Activated naive CD8-positive, alpha-beta T cell treated with anti-CD3 and anti-CD28 coated beads for 36 hours (primary cell): ENCODE results near the gene GJB2. TPM values are rescaled to one million over a fixed set of nuclear protein-coding genes. Genes with fewer than 3 reads are reported as not detected.
A peak's percentile ranks its signal among the peaks of the same experiment; 100 is the strongest.

Experiments used
- DNase-seq: peaks from one replicate; pipeline ENCODE4 v3.0.0; 2021
- H3K27ac Mint-ChIP-seq: one replicate; pipeline ENCODE4 v1.8.0; 2022; ENCODE audit warnings: mild to moderate bottlenecking, moderate library complexity, mixed read lengths
- H3K27me3 Mint-ChIP-seq: one replicate; pipeline ENCODE4 v1.8.0; 2022; ENCODE audit warnings: mild to moderate bottlenecking, mixed read lengths
- H3K36me3 Mint-ChIP-seq: one replicate; pipeline ENCODE4 v1.8.0; 2021; ENCODE audit warnings: mild to moderate bottlenecking, mixed read lengths
- H3K4me1 Mint-ChIP-seq: one replicate; pipeline ENCODE4 v1.8.0; 2021; ENCODE audit warnings: mixed read lengths
- H3K4me3 Mint-ChIP-seq: one replicate; pipeline ENCODE4 v1.8.0; 2022; ENCODE audit warnings: mild to moderate bottlenecking, moderate library complexity, mixed read lengths
- H3K9me3 Mint-ChIP-seq: one replicate; pipeline ENCODE4 v1.8.0; 2022; ENCODE audit warnings: mixed read lengths
- total RNA-seq, 2 experiments: library from RNA; stranded (reverse); gene quantifications; one replicate each; pipeline ENCODE4 v1.2.3, GENCODE V29; 2021

The GJB2 gene
- total RNA-seq, 2 experiments from 2014 or later: 1.8 to 2.1 TPM

DNA sequence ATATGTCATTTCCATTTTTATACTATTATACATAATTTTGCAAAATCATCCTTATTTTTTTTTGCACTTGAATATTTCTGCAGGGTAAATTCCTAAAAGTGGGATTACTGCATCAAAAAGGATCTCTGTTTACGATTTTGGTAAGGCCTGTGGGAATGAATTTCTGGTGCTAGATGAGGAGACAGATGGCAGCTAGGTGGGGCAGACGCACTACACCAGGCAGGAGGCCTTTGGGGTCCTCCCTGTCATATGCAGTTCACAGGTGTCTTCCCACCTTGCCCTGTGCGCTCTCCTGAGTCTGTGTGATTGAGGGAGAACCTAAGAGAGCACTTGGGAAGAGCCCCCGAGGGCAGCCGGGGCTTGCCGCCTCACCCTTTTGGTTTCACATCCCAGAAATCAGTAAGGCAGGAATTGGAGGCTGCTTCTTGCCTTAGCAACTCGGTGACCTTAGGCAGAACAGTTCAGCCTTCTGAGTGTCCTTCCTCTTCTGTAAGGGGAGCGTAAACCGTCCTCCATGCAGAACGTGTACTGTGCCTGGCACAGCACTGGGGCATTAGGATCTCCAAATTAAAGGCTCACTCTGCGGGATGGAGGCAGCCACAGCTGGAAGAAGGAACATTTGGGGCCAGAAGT is 13.4 kb upstream of the GJB2 start:
- no peak for DNase-seq
- peaks cover 2% of the 10 kb centered on the region for H3K36me3 Mint-ChIP-seq

DNA sequence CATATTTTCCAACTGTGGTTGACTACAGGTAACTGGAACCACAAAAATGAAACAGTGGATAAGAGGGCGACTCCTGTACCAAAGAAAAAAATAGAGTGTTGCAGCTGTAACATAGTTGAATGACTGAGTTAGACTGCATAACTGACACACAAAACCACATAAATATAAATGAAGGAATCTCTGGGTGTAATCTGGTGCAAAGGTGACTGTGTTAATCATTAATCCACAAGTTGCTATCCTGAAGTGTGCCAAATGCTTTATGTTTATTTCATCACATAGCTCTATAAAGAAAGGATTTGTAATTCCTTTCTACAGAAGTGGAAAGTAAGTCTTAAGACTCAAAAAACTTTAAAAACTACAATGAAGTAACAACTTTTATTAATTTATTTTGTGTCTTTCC is 6.0 kb upstream of the GJB2 start:
- Mint-ChIP-seq H3K9me3 (peaks cover 4% of the 10 kb centered on the region), H3K4me1 (peaks cover 19% of the 10 kb centered on the region), H3K36me3 (peaks cover 2% of the 10 kb centered on the region), H3K4me3 (no peak overlapping the region), H3K27ac (no peak overlapping the region), H3K27me3 (peaks cover 55% of the 10 kb centered on the region)
- DNase-seq: no peak

More for the DNA sequence above, 13.4 kb upstream of the GJB2 start:
- H3K4me1 Mint-ChIP-seq: no peaks in the 10 kb centered on the region
- H3K9me3 Mint-ChIP-seq: peaks cover 4% of the 10 kb centered on the region
- H3K4me3 Mint-ChIP-seq: no peak overlapping the region
- H3K27ac Mint-ChIP-seq: no peak overlapping the region
- H3K27me3 Mint-ChIP-seq: peaks cover 19% of the 10 kb centered on the region

DNA sequence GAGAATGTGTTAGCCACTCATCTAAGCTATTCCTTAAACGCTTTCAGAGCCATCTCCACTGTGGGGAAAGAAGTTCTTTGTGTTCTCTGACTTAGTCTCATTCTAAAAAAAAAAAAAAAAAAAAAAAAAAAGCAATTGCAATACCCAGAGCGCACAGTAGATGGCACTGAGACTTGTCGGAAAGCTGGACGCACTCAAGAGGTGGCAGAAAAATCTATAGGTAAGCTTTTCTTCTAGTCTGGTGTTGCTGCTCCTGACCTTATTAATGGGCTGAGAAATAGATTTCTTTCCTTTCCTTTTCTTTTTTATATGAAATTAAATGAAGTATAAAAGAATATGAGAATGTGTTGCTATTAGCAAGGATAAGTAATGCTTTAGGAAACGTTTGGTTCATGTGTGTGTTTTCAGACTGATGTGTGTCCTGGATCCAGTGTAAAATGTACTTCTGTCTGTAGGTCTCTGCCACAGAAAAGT is 4.7 kb upstream of the GJB2 start:
- H3K27ac Mint-ChIP-seq: no peak overlapping the region
- peaks cover 2% of the 10 kb centered on the region for H3K36me3 Mint-ChIP-seq
- H3K27me3 Mint-ChIP-seq: peaks cover 59% of the 10 kb centered on the region
- peaks cover 21% of the 10 kb centered on the region for H3K4me1 Mint-ChIP-seq
- no peak overlapping the region for H3K4me3 Mint-ChIP-seq
- DNase-seq: no peak
- H3K9me3 Mint-ChIP-seq: peaks cover 4% of the 10 kb centered on the region

DNA sequence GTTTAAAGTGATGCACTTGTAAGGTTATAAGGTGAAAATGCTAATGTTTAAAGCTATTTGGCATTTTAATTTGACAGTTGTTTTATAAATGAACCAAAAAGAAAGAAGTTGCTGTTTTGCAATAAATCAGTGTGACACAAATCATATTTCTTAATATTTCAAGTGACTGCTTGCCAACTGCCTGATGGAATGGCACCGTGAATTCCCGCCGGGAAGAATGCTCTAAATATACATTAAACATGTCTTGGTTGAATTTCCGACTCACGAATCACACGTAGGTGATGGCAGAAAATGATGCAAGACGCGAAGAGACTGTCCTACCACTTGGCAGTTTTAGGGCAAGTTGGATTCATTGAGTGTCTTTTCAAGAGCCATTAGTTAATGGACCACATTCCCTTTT is 3.1 kb upstream of the GJB2 start:
- Mint-ChIP-seq H3K27ac (no peak overlapping the region), H3K27me3 (peaks cover 70% of the 10 kb centered on the region), H3K36me3 (no peaks in the 10 kb centered on the region), H3K9me3 (no peaks in the 10 kb centered on the region), H3K4me1 (peaks cover 27% of the 10 kb centered on the region), H3K4me3 (no peak overlapping the region)
- no peak for DNase-seq

DNA sequence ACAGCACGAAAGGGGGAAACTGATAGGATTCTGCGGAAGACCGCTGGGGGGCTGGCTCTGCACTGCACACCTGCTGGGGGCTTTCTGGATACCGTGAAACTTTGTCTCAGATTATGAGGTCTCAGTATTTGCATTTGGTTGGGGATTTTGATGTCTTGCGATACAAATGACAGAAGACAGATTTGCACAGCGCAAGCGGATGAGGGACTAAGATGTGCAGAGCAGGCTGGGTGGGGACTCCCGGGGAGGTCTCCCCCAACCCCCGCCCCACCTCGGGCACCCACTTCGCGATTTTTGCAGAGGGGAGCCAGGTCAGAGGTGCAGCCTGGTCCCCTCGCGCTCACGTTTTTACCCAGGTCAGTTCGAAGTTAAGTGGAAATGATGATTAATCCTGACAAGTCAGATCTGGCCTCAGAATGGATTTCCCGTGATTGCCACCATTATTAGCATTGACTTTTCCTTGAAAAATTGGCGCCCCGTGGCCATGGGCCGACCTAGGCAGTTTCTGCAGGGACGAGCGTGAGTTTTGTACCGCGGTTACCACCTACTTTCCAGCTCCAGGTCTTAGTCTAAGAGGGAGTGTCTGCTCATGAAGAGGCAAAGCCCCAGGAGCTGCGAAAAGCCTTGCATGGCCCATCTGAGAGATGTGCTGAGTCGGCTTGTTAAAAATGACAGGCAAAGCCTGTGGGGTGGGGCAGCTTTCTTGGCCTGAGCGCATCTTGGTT is 1.3 kb upstream of the GJB2 start:
- peaks cover 27% of the 10 kb centered on the region for H3K4me1 Mint-ChIP-seq
- H3K4me3 Mint-ChIP-seq: peak overlapping the region; percentile 69
- H3K27ac Mint-ChIP-seq: no peak overlapping the region
- DNase-seq: peak; percentile 10
- peaks cover 68% of the 10 kb centered on the region for H3K27me3 Mint-ChIP-seq
- H3K9me3 Mint-ChIP-seq: no peaks in the 10 kb centered on the region
- no peaks in the 10 kb centered on the region for H3K36me3 Mint-ChIP-seq

DNA sequence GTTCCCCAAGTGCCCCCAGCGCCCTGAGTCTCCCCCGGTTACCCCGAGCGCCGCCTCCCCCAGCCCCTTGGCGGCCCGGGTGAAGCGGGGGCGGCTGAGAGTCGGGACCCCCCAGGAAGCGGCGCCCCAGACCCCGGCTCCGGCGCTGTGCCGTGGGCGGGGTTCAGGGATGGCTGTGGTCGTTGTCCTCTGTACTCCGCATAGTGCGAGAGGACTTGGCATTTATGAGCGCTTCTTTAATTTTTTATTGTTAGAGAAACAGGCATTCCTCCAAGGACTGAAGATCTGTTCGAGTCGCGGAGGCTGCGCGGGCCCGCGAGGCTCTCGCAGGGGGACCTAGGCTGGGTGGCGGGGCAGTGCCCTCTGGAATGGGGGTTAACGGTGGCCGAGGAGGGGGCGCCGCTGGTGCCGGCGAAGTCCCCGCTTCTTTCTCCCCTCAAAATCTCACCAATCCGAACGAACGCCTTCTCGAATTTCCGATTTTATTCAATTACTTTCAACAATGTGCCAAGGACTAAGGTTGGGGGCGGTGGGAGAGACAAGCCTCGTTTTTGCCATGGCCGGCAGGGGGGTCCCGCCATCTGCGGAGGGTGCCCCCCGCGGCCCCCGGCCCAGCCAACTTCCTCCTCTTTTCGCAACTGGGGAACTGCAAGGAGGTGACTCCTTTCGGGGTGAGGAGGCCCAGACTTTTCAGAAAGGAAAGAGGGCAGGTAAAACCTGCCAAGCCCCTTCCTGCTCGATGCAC is 596 bp upstream of the GJB2 start:
- Mint-ChIP-seq H3K27ac (no peak overlapping the region), H3K4me1 (peaks cover 26% of the 10 kb centered on the region), H3K4me3 (peak overlapping the region; percentile 69), H3K27me3 (peaks cover 68% of the 10 kb centered on the region), H3K36me3 (no peaks in the 10 kb centered on the region), H3K9me3 (no peaks in the 10 kb centered on the region)
- peak; percentile 17 for DNase-seq

DNA sequence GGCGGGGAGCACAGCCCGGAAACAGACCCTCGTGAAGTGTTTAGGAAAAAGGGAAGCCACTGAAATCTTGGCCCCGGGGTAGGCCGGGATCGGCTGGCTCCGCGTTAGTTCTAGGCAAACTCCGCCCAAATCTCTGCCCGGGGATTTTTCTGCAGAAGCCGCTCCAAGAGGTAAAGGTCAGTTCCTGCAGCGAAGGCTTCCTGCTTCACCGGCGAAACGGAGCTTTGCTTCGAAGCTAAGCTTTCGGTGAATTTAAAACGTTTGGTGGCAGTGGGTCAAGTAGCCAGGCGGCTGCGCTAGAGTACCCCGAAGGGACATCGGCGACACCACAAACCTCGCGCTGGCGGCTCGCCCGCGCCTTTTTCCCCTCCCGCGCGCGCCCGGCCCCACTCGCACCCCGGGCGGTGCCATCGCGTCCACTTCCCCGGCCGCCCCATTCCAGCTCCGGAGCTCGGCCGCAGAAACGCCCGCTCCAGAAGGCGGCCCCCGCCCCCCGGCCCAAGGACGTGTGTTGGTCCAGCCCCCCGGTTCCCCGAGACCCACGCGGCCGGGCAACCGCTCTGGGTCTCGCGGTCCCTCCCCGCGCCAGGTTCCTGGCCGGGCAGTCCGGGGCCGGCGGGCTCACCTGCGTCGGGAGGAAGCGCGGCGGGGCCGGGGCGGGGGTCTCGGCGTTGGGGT is 441 bp downstream of the GJB2 start:
- Mint-ChIP-seq H3K4me1 (peaks cover 25% of the 10 kb centered on the region), H3K27me3 (peaks cover 63% of the 10 kb centered on the region), H3K4me3 (peak overlapping the region; percentile 56), H3K27ac (no peak overlapping the region), H3K36me3 (no peaks in the 10 kb centered on the region), H3K9me3 (no peaks in the 10 kb centered on the region)
- DNase-seq: peak; percentile 22

DNA sequence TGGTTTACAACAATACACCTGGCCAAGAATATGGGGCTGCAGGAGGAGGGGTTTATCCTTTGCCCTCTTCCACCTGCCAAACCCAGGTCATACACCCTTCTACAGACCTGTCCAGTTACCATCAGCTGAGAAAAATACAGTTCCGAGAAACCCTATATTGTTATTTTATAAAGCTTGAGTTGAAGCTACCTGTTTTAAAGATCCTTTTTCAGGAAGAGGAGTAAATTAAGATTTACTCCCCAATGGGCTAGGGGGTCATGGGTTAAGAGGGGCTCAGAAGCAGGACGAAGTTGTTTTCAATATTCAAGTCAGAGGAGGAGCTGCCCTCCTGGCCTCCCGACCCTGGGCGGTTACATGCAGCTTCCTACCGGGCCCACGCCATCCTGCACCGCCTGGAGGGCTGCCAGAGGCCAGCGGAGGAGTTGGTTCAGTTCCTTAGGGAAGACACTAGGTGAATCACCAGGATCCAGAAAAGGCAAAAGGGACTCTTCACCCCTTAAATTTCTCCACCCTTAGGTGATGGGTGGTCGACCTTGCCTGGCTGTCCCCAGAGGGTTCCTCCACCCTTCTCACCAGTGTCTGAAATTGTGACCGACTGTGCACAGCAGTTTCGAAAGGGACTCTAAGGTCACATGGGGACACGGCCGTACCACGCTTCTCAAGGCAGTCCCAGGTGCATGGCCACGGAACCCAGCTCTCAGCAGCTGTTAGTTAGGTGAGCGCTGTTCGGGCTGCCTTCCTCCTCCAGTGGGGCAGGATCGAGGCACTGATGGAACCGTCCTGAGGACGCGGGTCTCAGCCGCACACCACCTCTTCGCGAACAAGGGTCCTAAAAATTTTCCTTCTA is 1.2 kb downstream of the GJB2 start:
- peak overlapping the region; percentile 56 for H3K4me3 Mint-ChIP-seq
- H3K4me1 Mint-ChIP-seq: peaks cover 20% of the 10 kb centered on the region
- no peak overlapping the region for H3K27ac Mint-ChIP-seq
- no peak for DNase-seq
- H3K36me3 Mint-ChIP-seq: no peaks in the 10 kb centered on the region
- no peaks in the 10 kb centered on the region for H3K9me3 Mint-ChIP-seq
- peaks cover 56% of the 10 kb centered on the region for H3K27me3 Mint-ChIP-seq

DNA sequence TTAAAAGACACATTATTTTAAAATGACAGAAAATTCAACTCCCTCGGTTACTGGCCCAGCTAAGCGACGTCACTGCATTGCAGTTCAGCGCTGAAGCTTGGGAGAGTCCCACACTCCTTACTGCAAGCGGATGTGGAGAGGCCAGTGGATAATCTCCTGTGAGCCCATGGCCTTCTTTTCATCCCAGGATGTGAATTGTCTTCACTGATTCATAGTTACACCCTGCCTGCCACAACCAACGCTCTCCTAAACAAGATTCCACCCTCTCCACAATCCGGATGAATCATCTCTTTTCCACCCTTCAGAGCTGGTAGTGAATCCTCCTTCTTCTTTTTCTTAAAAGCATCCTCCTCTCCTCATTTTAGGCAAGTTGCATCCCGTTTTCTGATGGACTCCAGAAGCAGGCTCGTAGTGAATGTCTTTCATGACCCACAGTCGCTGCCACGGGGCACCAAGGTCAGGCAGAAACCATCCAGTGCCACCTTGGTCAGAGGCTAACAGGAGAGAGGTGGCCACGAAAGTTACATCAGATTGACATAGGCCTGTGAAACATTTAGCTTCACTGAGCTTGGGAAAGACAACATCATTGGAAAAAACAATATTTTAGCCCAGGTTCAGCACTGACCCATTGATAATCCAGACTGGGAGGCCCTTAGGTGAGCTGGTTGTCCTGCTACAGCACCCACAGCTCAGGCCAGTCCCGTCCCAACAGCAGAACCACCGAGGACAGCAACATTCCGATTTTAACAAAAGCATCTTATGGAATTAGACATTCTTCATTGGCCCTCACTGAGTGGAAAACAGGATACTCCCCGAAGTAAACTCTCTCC is 2.0 kb downstream of the GJB2 start:
- H3K9me3 Mint-ChIP-seq: no peaks in the 10 kb centered on the region
- peaks cover 20% of the 10 kb centered on the region for H3K4me1 Mint-ChIP-seq
- DNase-seq: no peak
- no peak overlapping the region for H3K4me3 Mint-ChIP-seq
- no peaks in the 10 kb centered on the region for H3K36me3 Mint-ChIP-seq
- H3K27me3 Mint-ChIP-seq: peaks cover 47% of the 10 kb centered on the region
- no peak overlapping the region for H3K27ac Mint-ChIP-seq

DNA sequence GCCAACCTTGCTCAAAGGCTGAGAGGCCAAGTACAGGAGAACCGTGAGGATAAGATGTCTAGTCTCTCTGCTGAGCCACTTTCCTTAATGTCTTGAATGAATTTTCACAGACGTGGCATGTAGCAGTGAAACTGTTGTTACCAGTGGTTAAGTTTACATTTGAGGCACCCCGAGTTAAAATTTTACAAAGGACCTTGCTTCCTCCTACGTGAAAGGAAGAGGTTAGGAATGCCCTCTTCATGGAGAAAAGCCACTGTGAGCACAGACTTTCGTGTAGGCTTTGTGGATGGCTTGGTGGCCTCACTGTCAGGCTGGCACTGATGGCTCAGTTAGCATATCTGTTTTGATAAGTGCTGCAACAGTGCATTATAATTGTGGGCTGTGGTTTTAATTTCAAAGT is 2.7 kb downstream of the GJB2 start:
- no peak for DNase-seq
- Mint-ChIP-seq H3K4me1 (peaks cover 20% of the 10 kb centered on the region), H3K27me3 (peaks cover 41% of the 10 kb centered on the region), H3K4me3 (no peak overlapping the region), H3K27ac (no peak overlapping the region), H3K36me3 (no peaks in the 10 kb centered on the region), H3K9me3 (no peaks in the 10 kb centered on the region)

DNA sequence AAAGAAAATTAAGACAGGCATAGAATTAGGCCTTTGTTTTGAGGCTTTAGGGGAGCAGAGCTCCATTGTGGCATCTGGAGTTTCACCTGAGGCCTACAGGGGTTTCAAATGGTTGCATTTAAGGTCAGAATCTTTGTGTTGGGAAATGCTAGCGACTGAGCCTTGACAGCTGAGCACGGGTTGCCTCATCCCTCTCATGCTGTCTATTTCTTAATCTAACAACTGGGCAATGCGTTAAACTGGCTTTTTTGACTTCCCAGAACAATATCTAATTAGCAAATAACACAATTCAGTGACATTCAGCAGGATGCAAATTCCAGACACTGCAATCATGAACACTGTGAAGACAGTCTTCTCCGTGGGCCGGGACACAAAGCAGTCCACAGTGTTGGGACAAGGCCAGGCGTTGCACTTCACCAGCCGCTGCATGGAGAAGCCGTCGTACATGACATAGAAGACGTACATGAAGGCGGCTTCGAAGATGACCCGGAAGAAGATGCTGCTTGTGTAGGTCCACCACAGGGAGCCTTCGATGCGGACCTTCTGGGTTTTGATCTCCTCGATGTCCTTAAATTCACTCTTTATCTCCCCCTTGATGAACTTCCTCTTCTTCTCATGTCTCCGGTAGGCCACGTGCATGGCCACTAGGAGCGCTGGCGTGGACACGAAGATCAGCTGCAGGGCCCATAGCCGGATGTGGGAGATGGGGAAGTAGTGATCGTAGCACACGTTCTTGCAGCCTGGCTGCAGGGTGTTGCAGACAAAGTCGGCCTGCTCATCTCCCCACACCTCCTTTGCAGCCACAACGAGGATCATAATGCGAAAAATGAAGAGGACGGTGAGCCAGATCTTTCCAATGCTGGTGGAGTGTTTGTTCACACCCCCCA is 3.8 kb downstream of the GJB2 start:
- Mint-ChIP-seq H3K4me1 (peaks cover 10% of the 10 kb centered on the region), H3K27ac (no peak overlapping the region), H3K36me3 (no peaks in the 10 kb centered on the region), H3K9me3 (no peaks in the 10 kb centered on the region), H3K4me3 (no peak overlapping the region), H3K27me3 (peaks cover 29% of the 10 kb centered on the region)
- peak; percentile 18 for DNase-seq

DNA sequence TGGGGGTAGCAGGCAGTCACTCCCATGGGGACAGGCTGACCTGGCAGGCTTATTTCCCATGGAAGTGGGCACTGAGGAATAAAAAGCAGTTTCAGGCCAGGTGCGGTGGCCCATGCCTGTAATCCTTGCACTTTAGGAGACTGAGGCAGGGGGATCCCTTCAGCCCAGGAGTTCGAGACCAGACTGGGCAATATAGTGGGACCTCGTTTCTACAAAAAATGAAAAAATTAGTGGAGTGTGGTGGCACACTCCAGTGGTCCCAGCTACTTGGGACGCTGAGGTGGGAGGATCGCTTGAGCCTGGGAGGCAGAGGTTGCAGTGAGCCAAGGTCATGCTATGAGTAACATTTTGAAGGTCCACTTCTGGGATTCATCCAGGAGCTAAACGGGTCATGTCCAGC is 6.0 kb downstream of the GJB2 start:
- Mint-ChIP-seq H3K36me3 (no peaks in the 10 kb centered on the region), H3K9me3 (no peaks in the 10 kb centered on the region), H3K27ac (no peak overlapping the region), H3K4me1 (peaks cover 2% of the 10 kb centered on the region), H3K27me3 (peaks cover 20% of the 10 kb centered on the region), H3K4me3 (no peak overlapping the region)
- no peak for DNase-seq
